HG03139 (cell line): ENCODE data around the gene DNAH7.

Source experiments
- ATAC-seq: cut with Tn5 transposase; IDR thresholded peaks from one replicate; pipeline ENCODE4 v1.9.1; 2021; ENCODE audit not compliant: unreplicated experiment

The DNAH7 gene

GRCh38 chr2:195818106-195818505 lies 250.5 kb downstream of the DNAH7 start:
- ATAC-seq, result no peak

- no peak for ATAC-seq
Observed at GRCh38 chr2:195815083-195815482, 253.6 kb downstream of the DNAH7 start.

GRCh38 chr2:195813421-195813820 lies 255.2 kb downstream of the DNAH7 start:
- ATAC-seq, result no peak

- ATAC-seq, result no peak
Observed at GRCh38 chr2:195810340-195811098, 258.1 kb downstream of the DNAH7 start.

- no peak for ATAC-seq
Observed at GRCh38 chr2:195808189-195808588, 260.4 kb downstream of the DNAH7 start.

- ATAC-seq, result no peak
Observed at GRCh38 chr2:195805283-195805976, 263.2 kb downstream of the DNAH7 start.

- ATAC-seq, result no peak
Observed at GRCh38 chr2:195795879-195796278, 272.8 kb downstream of the DNAH7 start.

GRCh38 chr2:195793881-195794280 lies 274.8 kb downstream of the DNAH7 start:
- ATAC-seq, result no peak

GRCh38 chr2:195782156-195782555 lies 286.5 kb downstream of the DNAH7 start:
- no peak for ATAC-seq

- no peak for ATAC-seq
Observed at GRCh38 chr2:195779491-195779890, 289.1 kb downstream of the DNAH7 start.

GRCh38 chr2:195769975-195770374 lies 298.7 kb downstream of the DNAH7 start:
- no peak for ATAC-seq

GRCh38 chr2:195768431-195768830 lies 300.2 kb downstream of the DNAH7 start:
- no peak for ATAC-seq

- ATAC-seq, result no peak
Observed at GRCh38 chr2:195766691-195767090, 301.9 kb downstream of the DNAH7 start.

GRCh38 chr2:195763866-195764265 lies 304.8 kb downstream of the DNAH7 start:
- ATAC-seq, result no peak

- ATAC-seq, result no peak
Observed at GRCh38 chr2:195759877-195760276, 308.8 kb downstream of the DNAH7 start.

GRCh38 chr2:195758846-195759245 lies 309.8 kb downstream of the DNAH7 start:
- ATAC-seq, result no peak

- no peak for ATAC-seq
Observed at GRCh38 chr2:195756218-195756942, 312.3 kb downstream of the DNAH7 start.

GRCh38 chr2:195741191-195741590 lies 327.4 kb downstream of the DNAH7 start:
- ATAC-seq, result no peak

- ATAC-seq, result no peak
Observed at GRCh38 chr2:195737511-195738325, 330.9 kb downstream of the DNAH7 start.

- ATAC-seq, result no peak
Observed at GRCh38 chr2:195735347-195735746, 333.3 kb downstream of the DNAH7 start.

- no peak for ATAC-seq
Observed at GRCh38 chr2:195734931-195735330, 333.7 kb downstream of the DNAH7 start.
